Activated CD8-positive, alpha-beta memory T cell treated with anti-CD3 and anti-CD28 coated beads, Interleukin-2, amount 50 U/mL, for 1 hour (primary cell): ENCODE data around the gene PDS5B.
A peak's percentile ranks its signal among the peaks of the same experiment; 100 is the strongest.
"Not testable (repeated sequence)": the region's sequence is repeated elsewhere in the genome, so short reads cannot be mapped to it uniquely, and the experiment has no call there.

Experiments
- DNase-seq: peaks from one replicate; pipeline ENCODE4 v3.0.0-alpha.2; 2020; ENCODE audit errors: extremely low read depth

The PDS5B gene, protein sequence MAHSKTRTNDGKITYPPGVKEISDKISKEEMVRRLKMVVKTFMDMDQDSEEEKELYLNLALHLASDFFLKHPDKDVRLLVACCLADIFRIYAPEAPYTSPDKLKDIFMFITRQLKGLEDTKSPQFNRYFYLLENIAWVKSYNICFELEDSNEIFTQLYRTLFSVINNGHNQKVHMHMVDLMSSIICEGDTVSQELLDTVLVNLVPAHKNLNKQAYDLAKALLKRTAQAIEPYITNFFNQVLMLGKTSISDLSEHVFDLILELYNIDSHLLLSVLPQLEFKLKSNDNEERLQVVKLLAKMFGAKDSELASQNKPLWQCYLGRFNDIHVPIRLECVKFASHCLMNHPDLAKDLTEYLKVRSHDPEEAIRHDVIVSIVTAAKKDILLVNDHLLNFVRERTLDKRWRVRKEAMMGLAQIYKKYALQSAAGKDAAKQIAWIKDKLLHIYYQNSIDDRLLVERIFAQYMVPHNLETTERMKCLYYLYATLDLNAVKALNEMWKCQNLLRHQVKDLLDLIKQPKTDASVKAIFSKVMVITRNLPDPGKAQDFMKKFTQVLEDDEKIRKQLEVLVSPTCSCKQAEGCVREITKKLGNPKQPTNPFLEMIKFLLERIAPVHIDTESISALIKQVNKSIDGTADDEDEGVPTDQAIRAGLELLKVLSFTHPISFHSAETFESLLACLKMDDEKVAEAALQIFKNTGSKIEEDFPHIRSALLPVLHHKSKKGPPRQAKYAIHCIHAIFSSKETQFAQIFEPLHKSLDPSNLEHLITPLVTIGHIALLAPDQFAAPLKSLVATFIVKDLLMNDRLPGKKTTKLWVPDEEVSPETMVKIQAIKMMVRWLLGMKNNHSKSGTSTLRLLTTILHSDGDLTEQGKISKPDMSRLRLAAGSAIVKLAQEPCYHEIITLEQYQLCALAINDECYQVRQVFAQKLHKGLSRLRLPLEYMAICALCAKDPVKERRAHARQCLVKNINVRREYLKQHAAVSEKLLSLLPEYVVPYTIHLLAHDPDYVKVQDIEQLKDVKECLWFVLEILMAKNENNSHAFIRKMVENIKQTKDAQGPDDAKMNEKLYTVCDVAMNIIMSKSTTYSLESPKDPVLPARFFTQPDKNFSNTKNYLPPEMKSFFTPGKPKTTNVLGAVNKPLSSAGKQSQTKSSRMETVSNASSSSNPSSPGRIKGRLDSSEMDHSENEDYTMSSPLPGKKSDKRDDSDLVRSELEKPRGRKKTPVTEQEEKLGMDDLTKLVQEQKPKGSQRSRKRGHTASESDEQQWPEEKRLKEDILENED (N-terminal part only)

GRCh38 chr13:32586080-32586900, at the start of gene PDS5B:
Gene PDS5B (plus strand): TSS chr13:32586452. CDS start chr13:32648773, 62,321 bp downstream.
- DNase-seq, result peak; percentile 83

GRCh38 chr13:32537580-32538142, 48.6 kb upstream of the PDS5B start:
- no peak for DNase-seq

DNA sequence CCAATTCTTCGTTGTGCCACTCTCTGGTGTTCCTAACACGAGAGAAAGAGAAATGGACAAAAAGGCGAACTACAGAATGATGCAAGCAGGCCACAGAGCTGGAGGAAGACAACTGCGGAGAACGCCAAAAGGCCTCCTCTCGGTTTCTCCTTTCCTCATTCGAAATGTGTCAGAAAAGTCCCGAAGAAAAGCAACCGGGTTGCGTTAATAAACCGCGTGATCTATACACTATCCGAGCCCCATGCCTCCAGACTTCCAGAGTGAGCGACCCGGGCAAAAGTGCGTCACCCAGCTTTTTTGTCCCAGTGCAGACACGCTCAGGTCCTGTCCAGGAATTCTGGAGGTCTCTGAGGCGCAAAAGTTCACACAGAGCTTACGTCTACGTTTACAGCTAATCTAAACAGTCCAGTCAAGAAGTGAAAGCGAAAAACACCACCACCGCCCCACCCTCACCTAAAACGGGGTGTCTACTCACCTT, 48.1 kb upstream of the PDS5B start:
- DNase-seq, result no peak

- DNase-seq, result peak; percentile 75
These were observed 47.5 kb upstream of the PDS5B start, which contains the start of gene N4BP2L2 for GRCh38 chr13:32538621-32539246. Gene N4BP2L2 (minus strand): TSS chr13:32538795. CDS start chr13:32537027, 1,768 bp downstream.

GRCh38 chr13:32542221-32542620, 44.0 kb upstream of the PDS5B start:
- no peak for DNase-seq

- DNase-seq, result no peak
These were observed 41.2 kb upstream of the PDS5B start for GRCh38 chr13:32545083-32545482.

DNA sequence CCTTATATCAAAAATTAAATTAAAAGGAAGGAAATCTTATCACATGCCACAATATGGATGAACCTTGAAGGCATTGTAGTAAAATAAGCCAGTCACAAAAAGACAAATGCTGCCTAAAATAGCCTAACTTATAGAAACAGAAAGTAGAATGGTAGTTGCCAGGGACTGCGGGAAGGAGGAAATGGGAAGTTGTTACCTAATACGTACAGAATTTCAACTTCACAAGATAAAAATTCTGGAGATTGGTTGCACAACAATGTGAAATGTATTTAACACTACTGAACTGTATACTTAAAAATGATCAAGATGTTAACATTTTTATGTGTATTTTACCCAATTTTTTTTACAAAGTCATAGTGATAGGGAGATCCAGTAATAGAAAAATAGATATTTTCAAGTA, 37.4 kb upstream of the PDS5B start:
- no peak for DNase-seq

- DNase-seq, result no peak
These were observed 36.5 kb upstream of the PDS5B start for GRCh38 chr13:32549788-32550187.

DNA sequence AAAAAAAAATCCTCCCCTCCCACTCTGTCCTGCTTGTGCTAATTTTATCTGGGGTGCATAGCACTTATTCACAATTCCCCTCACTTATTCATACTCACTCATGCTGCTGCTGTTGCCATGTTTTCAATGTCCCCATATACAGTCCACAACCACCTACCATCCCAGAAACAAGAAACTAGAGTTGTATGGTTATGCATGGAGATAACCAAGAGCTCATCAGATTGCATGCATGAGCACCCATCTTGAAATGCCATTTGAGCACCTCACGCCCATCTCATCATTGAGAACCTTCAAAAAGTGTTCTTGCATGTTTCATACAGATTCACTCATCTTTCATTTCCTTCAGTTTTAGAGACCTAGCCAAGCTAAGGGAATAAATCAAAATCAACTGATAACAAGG, 32.5 kb upstream of the PDS5B start:
- no peak for DNase-seq

GRCh38 chr13:32555613-32556012, 30.6 kb upstream of the PDS5B start:
- no peak for DNase-seq

DNA sequence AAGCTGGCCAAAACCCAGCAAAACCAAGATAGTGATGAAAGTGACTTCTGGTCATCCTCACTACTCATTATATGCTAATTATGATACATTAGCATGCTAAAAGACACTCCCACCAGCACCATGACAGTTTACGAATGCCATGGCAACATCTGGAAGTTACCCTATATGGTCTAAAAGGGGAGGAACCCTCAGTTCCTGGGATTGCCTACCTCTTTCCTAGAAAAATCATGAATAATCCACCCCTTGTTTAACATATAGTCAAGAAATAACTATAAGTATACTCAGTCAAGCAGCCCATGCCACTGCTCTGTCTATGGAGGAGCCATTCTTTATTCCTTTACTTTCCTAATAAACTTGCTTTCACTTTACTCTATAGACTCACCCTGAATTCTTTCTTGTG, 25.4 kb upstream of the PDS5B start:
- not testable (repeated sequence) for DNase-seq

GRCh38 chr13:32575687-32576086, 10.6 kb upstream of the PDS5B start:
- not testable (repeated sequence) for DNase-seq

GRCh38 chr13:32577032-32577431, 9.2 kb upstream of the PDS5B start:
- no peak for DNase-seq

DNA sequence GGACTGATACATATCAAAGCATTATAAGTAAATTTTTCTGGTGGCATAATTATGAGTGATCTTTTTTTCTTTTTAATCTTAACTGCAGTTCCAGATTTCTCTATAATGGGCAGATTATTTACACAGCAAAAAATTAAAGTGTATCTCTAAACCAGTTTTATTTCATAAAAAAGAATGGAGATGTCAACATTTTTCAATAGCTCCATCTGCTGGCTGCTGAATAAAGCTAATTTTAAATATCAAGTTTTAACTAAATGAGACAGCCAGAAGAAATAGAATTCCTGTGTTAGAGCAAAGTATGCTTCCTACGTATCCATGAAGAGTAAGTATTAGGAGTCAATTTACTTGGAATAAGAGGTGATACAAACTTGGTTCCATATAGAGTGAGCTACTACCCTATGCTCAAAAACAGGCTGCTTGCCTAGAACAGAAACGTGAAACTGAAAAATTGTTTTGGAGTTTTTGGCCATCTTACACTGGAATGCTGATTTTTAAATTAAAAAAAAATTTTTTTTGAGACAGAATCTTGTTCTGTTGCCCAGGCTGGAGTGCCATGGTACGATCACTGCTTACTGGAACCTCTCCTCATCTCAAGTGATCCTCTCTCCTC, 5.0 kb upstream of the PDS5B start:
- no peak for DNase-seq

DNA sequence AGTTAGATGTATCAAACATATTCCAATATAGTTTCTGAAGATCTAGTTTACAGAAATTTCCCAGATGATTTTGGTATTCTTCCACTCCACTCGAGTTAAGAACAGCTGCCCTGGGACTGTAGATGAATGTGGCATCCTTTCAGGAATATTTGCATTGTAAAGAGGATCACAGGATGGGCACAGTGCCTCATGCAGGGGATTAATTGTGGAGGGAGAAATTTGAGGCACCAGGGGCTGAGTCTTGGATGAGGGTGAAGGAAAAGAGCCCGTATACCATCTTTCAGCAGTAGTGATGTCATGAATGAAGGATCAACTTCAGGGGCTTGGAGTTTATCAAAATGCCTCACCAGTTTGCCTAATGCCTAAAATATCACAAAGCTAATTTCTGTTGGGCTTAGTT, 4.0 kb upstream of the PDS5B start:
- no peak for DNase-seq

DNA sequence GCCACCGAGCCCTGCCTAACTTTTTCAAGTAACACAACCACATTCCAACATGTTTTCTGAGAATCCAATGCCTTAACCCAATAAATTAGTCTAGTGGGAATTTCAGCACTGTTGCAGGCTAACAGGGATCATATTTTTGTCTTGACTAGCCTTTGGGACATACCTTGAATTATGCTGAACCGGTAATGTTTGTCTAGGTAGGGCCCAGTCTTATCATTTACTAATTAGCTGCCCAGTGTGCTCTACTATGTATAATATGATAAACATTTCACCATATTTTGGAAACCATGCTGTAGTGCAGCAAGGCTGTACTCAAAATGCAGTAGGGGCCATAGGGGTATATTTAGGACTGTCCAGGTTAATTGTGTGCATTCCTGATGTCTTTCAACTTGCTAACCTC, 3.3 kb upstream of the PDS5B start:
- no peak for DNase-seq

- DNase-seq, result no peak
These were observed 637 bp upstream of the PDS5B start for GRCh38 chr13:32585550-32586079.

GRCh38 chr13:32587011-32587810, 959 bp downstream of the PDS5B start:
- peak; percentile 7 for DNase-seq

DNA sequence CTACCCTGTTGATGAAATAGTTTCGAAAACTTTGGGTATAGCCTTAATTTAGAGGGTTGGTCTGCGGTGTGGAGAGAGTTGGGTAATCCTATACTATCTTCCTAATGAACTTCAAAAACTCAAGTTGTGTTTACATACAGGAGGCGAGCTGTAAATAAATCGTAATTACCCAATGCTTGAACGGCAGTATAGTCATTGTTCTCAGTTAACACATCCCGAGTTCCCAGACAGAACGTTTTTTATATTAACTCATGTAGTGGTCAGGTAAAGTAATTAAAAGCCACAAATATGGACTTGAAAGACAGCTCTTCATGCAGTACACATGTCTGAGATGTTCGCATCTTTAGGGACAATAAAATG, 1.5 kb downstream of the PDS5B start:
- no peak for DNase-seq
